ENCODE results near the gene LRIG1. TPM values are rescaled to one million over a fixed set of nuclear protein-coding genes. Genes with fewer than 3 reads are reported as not detected.

LRIG1 gene
- total and polyA plus RNA-seq, 2 of the 8 experiments (the other 6 are each of a cell fraction or from before 2014, with no cell fraction given) = 78.1 to 88.7 TPM

GRCh38 chr3:66413151-66413751, 87.6 kb downstream of the LRIG1 start (continued):
- TF ChIP-seq, protein P1, sequence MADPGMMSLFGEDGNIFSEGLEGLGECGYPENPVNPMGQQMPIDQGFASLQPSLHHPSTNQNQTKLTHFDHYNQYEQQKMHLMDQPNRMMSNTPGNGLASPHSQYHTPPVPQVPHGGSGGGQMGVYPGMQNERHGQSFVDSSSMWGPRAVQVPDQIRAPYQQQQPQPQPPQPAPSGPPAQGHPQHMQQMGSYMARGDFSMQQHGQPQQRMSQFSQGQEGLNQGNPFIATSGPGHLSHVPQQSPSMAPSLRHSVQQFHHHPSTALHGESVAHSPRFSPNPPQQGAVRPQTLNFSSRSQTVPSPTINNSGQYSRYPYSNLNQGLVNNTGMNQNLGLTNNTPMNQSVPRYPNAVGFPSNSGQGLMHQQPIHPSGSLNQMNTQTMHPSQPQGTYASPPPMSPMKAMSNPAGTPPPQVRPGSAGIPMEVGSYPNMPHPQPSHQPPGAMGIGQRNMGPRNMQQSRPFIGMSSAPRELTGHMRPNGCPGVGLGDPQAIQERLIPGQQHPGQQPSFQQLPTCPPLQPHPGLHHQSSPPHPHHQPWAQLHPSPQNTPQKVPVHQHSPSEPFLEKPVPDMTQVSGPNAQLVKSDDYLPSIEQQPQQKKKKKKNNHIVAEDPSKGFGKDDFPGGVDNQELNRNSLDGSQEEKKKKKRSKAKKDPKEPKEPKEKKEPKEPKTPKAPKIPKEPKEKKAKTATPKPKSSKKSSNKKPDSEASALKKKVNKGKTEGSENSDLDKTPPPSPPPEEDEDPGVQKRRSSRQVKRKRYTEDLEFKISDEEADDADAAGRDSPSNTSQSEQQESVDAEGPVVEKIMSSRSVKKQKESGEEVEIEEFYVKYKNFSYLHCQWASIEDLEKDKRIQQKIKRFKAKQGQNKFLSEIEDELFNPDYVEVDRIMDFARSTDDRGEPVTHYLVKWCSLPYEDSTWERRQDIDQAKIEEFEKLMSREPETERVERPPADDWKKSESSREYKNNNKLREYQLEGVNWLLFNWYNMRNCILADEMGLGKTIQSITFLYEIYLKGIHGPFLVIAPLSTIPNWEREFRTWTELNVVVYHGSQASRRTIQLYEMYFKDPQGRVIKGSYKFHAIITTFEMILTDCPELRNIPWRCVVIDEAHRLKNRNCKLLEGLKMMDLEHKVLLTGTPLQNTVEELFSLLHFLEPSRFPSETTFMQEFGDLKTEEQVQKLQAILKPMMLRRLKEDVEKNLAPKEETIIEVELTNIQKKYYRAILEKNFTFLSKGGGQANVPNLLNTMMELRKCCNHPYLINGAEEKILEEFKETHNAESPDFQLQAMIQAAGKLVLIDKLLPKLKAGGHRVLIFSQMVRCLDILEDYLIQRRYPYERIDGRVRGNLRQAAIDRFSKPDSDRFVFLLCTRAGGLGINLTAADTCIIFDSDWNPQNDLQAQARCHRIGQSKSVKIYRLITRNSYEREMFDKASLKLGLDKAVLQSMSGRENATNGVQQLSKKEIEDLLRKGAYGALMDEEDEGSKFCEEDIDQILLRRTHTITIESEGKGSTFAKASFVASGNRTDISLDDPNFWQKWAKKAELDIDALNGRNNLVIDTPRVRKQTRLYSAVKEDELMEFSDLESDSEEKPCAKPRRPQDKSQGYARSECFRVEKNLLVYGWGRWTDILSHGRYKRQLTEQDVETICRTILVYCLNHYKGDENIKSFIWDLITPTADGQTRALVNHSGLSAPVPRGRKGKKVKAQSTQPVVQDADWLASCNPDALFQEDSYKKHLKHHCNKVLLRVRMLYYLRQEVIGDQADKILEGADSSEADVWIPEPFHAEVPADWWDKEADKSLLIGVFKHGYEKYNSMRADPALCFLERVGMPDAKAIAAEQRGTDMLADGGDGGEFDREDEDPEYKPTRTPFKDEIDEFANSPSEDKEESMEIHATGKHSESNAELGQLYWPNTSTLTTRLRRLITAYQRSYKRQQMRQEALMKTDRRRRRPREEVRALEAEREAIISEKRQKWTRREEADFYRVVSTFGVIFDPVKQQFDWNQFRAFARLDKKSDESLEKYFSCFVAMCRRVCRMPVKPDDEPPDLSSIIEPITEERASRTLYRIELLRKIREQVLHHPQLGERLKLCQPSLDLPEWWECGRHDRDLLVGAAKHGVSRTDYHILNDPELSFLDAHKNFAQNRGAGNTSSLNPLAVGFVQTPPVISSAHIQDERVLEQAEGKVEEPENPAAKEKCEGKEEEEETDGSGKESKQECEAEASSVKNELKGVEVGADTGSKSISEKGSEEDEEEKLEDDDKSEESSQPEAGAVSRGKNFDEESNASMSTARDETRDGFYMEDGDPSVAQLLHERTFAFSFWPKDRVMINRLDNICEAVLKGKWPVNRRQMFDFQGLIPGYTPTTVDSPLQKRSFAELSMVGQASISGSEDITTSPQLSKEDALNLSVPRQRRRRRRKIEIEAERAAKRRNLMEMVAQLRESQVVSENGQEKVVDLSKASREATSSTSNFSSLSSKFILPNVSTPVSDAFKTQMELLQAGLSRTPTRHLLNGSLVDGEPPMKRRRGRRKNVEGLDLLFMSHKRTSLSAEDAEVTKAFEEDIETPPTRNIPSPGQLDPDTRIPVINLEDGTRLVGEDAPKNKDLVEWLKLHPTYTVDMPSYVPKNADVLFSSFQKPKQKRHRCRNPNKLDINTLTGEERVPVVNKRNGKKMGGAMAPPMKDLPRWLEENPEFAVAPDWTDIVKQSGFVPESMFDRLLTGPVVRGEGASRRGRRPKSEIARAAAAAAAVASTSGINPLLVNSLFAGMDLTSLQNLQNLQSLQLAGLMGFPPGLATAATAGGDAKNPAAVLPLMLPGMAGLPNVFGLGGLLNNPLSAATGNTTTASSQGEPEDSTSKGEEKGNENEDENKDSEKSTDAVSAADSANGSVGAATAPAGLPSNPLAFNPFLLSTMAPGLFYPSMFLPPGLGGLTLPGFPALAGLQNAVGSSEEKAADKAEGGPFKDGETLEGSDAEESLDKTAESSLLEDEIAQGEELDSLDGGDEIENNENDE (IDR thresholded peaks at IDR 0.05; ENCODE audit: insufficient replicate concordance, low read length) = no peak
- TF ChIP-seq MAX (IDR thresholded peaks at IDR 0.05) = no peak
- no peak for TF ChIP-seq CREB1 (IDR thresholded peaks at IDR 0.05)
- no peak for TF ChIP-seq RAD21 (IDR thresholded peaks at IDR 0.05 in 1 of 2, conservative IDR thresholded peaks at IDR 0.05 in 1 of 2; ENCODE audit: low read depth in 2 of 2, low read length in 2 of 2)
